ENCODE results near the gene NPDC1.

The NPDC1 gene

DNA sequence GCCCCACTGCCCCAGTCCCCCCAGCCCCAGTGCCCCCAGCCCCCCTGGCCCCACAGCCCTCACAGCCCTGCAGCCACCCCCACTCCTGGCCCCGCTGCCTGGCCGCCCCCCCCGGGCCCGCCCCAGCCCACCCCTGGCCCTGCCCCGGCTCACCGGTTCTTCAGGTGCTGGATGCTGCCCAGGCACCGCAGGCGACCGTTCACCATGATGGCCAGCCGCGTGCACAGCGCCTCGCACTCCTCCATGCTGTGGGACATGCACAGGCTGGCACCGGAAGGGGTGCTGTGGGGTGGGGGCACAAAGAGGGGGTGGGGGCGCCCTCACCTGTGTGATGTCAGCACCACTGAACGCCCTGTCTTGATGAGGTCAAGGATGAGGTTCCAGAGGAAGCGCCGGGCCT, 36.8 kb downstream of the NPDC1 start:
- DNase-seq = no peak

DNA sequence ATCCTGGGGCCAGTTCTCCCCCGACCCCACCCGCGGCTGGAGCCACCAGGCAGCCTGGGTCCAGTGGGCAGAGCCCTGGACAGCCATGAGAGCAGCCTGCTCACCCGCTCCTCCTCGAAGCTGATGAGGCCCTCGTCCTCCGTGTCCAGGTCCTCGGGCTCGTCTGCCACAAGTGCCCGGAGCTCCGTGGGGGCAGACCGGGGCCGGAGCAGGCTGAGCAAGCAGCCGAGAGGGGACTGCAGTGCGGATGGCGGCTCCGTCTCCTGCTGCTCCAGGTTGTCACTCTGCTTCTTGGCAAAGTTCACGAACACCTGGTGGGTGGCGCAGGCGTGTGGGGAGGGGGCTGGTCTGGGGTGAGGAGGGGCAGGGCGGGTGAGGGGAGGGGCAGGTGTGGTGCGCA, 37.7 kb downstream of the NPDC1 start:
- no peak for DNase-seq

DNA sequence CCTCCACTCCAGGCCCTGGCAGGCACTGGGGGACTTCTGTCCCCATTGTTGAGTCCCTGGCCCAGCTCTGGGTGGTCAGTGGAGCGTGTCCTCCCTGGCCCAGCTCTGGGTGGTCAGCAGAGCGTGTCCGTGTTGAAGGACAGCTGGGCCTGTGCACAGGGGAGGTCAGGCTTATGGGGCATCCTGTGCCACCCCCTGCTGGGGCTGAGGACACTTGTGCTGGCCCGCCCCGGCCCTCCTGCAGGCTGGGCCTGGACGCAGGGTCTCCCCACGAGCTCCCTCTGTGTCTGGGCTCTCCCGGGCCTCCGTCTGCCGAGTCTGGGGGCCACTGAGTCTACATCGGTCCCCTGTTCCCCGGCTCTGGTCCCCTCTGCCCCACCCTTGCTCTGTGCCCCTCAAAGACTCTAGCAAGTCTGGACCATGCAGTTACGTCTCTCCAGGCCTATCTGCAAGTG, 38.1 kb downstream of the NPDC1 start:
- DNase-seq = no peak

DNA sequence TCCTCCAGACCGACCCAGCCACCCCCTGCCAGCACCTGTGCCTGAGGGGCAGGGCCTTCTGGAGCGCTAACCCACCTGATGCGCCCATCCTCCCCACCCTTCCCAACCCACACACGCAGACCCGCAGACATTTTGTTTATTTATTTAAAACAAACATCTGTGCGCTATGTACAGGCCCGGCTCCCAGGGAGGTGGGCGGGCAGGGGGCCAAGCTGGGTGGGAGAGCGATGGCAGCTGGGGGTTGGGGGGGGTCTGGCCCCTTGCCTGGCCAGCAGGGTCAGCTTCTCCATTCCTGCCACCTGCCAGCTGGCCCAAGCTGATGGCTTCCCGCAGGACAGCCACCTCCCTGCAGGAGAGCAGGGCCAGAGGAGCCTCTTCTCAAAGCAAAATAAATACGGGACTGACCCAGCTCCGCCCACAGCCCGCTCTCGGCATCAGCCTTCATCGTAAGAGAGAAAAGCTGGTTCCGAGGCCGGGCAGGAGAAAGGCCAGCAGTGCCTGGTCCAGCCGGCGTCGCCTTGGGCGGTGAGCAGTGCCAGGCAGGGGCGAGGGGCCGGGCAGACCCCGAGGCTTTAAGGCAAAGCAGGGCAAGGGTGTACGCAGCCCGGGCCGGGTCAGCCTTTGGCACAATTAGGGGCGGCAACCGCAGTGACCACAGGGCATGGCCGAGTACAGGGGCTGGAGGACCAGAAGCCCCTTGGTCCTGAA, 38.7 kb downstream of the NPDC1 start:
- DNase-seq = no peak

DNA sequence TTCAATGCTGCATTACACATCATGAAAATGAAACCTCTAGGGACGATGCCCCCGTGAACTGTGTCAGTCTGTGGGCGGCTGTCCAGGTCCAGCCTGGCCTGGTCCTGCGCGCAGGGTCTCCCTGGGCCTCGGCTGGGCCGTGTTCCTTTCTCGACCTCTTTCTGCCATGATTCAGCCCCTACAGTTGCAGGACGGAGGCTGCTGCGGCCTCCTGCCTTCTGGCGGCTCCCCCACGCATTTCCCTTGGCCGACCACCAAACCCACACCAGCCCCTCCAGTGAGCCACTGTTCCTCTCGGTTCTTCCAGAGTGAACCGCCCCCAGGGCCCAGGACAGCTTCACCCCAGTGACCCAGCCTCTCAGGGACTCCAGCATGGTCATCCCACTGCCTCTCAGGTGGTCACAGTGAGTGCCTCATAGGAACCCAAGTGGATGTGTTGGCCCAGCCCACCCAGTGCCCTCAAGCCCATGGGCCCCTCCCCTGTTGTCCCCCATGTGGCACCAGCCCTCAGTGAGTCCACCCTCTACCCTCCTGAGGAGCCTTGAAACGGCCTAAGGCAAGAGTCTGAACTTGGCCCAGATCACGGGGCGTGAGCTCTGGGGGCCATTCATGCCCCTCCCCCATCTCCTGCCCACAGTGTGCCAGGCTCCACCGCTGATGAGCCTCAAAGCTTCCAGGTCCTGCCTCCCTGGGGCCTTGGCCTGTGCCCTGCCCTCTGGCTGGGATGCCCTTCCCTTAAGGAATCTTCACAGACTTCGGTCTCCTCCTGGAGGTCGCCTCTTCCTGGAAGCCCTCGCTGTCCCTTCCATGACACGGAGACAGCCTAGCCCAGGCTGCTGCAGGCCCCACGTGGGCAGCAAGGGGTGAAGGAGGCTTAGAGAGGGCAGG, 39.6 kb downstream of the NPDC1 start:
- DNase-seq = no peak

DNA sequence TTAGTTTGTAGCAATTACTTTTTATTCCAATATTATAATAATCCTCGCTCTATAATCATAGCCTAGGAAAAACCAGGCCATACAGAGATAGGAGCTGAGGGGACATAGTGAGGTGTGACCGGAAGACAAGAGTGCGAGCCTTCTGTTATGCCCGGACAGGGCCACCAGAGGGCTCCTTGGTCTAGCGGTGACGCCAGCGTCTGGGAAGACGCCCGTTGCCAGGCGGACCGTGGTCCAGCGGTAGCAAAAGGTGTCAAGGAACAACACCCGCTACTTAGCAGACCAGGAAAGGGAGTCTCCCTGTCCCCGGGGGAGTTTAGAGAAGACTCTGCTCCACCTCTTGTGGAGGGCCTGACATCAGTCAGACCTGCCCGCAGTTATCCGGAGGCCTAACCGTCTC, 41.7 kb downstream of the NPDC1 start:
- peak; percentile 37 for DNase-seq

DNA sequence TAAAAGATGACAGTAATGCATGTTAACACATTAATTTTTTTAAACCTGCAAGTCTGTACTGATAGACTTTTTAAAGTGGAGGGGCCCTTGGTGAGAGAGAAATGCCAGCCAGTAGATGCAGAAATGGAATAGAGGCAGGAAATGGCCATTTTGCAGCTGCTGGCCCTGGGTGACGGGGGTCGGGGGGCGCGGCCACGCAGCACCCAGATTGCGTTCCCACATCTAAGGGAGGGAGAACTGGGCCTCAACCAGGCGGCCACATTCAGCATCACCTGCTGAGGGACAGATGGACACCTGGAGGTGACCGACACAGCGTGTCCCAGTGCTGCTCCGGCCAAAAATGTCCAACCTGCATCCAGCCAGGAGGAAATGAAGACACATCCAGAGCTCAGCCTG, 43.3 kb downstream of the NPDC1 start:
- DNase-seq = no peak

DNA sequence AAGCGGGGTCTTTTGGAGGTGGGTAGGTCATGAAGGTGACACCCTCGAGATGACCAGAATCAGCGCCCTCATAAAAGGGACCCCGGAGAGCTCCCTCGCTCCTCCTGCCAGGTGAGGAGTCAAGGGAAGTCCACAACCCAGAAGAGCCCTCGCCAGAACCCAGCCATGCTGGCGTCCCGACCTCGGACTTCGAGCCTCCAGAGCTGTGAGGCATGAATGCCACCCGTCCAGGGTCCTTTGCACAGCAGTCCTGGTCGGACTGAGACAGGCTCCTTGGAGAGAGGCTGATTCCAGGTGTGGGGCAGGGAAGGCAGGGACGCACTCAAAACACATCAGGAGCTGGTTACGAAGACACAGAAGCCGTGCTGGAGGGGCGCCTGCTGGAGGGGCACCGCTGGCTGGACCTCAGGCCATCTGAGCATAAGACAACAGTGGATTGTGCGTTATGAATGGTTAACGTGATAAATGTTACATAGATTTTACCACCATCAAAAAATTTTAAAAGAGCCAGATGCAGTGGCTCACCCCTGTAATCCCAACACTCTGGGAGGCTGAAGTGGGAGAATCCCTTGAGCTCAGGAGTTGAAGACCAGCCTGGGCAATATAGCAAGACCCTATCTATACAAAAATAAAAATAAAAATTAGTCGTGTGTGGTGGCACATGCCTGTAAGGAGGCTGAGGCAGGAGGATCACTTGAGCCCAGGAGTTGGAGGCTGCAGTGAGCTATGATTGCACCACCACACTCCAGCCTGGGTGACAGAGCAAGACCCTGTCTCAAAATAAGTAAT, 43.9 kb downstream of the NPDC1 start:
- no peak for DNase-seq

DNA sequence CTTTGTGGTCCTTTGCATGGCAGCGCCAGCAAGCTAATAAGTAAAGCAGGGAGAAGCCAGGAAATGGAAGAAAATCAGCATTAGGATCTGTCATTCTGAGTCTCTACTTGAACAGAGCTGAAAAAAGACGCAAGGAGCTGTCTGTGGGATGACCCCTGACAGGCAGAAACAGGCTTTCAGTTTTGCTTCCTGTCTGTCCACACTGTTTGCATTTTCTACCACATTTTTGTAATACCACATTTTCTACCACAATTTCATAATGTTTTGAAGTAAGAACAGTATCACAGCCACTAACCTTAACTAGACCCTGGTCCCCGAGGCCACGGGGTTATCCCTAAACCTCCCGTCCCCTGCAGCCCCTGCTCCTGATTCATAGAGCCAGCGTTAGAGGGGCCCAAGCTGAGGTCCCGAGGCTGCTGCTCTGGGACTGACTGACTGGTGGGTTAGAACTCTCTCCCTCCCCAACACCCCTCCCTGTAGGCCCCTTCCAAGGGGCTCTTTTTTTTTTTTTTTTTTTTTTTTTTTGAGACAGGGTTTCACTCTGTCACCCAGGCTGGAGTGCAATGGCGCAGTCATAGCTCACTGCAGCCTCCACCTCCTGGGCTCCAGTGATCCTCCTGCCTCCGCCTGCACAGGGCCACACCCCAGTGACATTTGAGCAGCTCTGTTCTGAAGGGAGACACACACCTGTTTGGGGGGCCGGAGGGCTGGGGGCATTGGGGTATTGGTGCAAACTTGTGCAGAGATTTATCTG, 45.6 kb downstream of the NPDC1 start:
- DNase-seq = peak; percentile 44

DNA sequence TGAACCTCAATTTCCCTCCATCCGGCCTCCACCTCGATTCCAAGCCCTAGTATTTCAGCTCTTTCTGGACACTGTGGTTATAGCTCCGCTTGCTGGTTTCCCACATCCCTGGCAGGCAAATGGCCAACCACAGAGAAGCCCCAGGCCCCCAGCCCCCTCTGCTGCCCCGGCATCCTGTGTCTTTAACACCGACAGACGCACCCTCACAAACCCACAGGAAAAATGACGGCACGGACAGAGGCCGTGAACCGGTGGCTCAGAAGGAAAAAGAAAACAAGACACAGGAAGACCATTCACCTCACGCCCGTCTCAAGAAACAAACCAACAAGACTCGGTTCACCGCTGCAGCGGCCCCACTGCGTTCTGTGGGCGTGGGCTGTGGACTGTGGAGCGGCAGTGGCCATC, 48.1 kb downstream of the NPDC1 start:
- peak; percentile 57 for DNase-seq

DNA sequence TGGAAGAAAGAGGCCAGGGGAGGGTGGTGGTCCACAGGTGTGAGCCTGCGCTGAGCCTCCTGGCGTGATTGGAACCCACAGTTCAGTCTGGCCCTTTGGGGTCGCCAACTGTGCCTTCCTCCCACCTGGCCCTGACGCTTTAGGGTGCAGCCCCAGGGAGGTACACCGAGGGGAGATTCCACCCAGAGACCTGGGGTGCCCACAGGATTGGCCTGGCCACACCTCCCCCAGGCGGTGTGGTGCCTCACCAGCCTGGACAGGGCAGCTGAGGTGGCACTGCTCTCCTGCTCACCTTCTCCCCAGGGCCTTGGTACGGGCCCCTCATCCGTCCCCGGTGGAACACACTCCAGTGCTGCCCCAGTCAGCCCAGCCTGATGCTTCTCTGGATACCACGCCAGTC, 48.6 kb downstream of the NPDC1 start:
- no peak for DNase-seq

DNA sequence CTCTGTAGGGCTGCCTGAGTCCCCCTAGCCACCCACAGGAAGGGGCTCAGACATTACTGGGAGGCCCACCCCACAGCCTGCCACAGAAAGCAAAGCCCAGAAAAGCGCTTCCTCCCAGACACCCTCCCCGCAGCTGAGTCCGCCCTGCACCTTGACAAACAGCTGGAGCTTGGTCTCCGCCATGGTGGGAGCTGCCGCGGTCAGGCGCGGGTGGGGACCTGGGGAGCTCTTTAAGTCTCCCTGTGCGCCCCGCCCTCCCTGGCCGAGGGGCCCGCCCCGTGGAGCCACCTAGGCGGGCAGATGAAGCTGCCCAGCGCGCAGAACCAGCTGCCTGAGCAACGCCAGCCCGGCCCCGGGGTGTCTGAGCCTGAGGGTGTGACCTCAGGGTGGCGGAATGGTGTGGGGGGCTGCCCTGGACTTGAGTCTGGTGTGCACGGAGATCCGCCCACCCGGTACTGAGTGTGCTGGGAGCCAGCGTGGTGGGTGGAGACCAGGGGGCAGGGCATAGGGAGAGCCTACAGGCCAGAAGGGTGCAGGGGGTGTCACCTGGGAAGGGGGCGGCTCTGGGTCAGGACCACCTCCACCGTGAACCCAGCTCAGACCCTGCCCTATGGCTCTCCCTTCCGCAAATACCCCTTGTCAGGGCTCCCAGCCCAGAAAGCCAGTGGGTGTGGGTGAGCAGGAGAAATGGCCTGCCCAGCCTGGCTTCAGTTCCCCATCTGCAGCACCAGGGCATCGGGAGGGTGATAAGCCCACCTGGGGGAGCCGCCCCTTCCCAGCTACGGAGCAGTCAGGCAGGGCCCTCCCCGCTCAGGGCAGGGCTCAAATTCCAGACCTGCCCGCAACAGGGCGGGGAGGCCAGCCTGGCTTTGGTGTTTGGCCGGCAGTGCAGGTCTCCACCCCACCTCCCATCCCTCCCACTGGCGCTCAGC, 49.4 kb downstream of the NPDC1 start, which contains the start of gene CLIC3:
Gene CLIC3, minus strand, starts transcription at position 208 of the 932 bp plus-strand sequence. Its CDS starts 25 bp downstream, at position 183.
- DNase-seq = peak; percentile 67

DNA sequence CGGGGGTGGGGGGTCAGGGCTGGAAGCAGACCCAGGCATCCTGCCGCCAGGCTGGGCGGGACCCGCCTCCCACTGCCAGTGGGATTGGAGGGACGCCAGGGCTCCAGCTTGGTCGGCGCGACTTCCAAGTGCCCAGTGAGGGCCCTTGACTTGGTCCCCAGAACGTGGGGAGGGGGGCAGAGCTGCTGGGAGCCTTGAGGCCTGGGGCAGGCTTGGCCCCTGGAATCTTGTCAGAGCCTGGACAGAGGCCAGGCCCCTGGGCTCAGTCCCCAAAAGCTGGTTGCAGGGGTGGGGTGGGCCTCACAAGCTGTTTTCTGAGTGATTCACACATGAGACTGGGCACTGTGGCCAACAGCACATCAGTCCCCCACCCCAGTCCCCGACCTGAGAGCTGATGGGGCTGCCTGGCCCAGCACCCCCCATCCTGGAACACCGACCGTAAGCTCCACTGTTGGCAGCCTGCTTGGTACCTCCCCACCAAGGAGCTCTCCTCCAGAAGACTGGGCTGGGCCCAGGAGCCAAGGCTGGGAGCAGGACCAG, 50.1 kb downstream of the NPDC1 start:
- DNase-seq = no peak

DNA sequence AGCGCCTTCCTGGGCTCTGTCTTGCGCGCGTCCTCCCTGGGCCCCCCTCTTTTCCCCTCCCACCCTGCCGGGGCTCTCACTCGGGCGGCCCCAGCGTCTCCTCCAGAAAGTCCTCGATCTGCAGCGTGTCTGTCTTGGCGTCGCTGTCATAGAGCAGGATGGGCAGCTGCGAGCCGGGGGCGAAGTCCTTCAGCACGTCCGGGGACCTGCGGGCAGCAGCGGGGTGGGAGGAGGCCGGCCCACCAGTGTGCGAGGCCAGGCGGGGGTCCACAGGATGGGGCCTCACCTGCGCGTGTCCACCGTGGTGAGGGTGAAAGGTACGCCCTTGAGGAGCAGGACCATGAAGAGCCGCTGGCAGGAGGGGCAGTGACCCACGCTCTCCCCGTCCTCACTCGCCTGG, 50.6 kb downstream of the NPDC1 start:
- DNase-seq = no peak

DNA sequence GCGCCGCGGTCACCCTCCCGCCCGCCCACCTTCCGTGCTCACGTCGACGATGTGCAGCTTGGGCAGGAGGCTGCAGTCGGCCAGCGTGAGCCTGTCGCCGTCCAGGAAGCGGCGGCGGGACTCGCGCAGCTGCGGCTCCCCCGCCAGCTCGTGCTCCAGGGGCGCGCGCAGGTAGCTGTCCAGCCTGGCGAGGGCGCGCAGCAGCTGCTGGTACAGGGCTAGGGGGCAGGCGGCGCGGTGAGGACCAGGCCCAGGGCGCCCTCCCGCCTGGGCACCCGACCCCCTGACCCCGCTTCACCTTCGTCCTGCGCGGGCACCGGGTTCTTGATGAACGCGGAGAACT, 51.1 kb downstream of the NPDC1 start:
- DNase-seq = no peak

DNA sequence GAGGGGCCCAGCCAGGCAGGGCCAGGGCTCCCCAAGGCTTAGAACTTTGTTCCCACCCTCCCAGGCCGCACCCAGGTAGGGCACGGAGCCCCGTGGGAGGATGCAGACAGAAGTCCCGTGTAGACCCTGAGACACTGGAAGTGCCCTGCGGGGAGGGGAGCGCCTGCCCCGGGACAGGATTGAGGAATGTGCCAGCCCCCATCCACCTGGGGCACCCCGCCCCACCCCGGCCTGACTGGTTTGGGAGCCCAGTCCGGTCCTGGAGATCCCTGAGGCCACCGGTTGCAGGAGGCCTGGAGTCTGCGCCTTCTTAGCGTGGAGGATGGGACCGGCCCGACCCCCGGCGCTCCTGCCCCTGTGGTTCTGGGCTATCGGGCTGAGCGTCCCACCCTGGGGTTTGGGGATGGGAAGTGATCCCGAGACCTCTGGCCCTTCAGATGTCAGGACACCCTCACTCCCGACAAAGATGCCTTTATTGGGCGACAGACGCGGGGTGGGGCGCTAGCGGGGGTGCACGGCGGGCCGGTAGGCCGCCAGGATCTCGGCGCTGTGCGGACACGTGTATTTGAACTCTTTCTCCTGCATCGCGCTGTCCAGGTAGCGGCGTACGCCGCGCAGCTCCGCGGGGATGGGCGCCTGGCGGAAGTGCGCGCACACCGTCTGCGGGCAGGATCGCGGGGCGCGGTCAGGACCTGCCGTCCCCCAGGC, 51.6 kb downstream of the NPDC1 start:
- no peak for DNase-seq

DNA sequence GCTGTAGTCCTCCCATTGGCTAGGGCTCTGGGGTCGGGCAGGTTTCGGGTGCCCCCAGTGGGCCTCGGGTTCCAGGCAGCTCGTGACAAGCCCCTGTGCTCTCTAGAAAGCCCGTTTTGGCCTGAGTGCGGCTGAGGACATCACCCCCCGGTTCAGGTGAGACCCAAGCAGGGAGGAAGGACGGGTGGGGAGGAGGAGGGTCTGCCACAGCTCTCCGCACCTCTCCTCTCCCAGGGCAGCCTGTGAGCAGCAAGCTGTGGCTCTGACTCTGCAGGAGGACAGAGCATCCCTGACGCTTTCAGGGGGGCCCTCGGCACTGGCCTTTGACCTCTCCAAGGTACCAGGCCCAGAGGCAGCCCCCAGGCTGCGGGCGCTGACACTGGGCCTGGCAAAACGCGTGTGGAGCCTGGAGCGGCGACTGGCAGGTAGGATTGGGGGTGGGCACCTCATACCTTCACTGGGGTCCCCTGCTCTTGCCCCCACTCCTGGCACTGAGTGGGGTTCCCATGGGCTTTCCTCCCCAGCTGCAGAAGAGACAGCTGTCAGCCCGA, 53.1 kb downstream of the NPDC1 start:
- no peak for DNase-seq

DNA sequence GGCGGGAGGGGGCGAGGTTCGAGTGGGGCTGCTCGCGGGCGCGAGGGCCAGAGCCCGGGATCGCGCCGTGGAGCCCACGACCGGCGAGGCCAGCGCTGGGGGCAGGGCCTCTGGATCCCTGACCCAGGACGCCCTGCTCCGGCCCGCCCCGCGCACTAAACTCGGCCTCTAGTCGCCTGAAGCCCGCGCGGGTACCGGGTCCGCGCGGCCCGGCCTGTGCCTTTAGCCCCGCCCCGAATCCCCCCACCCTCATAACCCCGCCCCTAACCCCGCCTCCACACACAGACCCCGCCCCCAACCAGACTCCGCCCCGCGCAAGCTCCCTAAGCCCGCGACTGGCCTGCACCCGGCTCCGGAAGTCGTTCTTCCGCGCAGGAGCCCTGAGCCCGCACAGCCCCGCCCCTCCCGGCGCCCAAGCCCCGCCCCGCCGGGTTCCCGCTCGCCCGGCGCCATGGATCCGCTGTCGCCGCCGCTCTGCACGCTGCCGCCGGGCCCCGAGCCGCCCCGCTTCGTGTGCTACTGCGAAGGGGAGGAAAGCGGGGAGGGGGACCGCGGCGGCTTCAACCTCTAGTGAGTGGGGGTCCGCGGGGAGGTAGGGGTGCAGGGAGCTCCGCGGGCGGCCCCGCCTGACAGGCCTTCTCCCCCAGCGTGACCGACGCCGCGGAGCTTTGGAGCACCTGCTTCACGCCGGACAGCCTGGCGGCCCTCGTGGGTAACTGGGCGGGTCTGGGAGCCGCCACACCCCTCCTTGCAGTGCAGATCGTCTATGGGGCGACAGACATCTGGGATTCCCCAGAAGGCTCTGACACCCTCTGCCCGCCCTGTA, 53.8 kb downstream of the NPDC1 start, which contains the start of gene PAXX:
Gene PAXX, plus strand, starts transcription at position 430 of the 826 bp plus-strand sequence. Its CDS starts 22 bp downstream, at position 452.
- peak; percentile 94 for DNase-seq
